K562 treated with DMSO at 1 percent for 12 hours (cell line): ENCODE results near the gene ETV5. TPM values are rescaled to one million over a fixed set of nuclear protein-coding genes. Genes with fewer than 3 reads are reported as not detected.

Experiments
- total RNA-seq: library from RNA; unstranded; fragments of 300-600 nt; gene quantifications from 2 replicates; pipeline ENCODE4 v1.2.3, GENCODE V29; 2022; ENCODE audit not compliant: insufficient read depth

The ETV5 gene
- total RNA-seq, result 13.5 and 21.7 TPM in 2 replicates

GRCh38 chr3:186108941-186109865, at the start of gene ETV5:
Gene ETV5, minus strand, starts transcription at chr3:186109089. Its CDS starts 3,221 bp downstream, at chr3:186105868.

Other genes starting within 250 kb of the ETV5 start
- gene TRA2B, start 171.1 kb downstream of the ETV5 start, total RNA-seq, result 82.4 and 113 TPM in 2 replicates